Measurements from ENCODE around the gene CKS1B. TPM values are rescaled to one million over a fixed set of nuclear protein-coding genes. Genes with fewer than 3 reads are reported as not detected.

CKS1B gene
- total RNA-seq, 1 donor: 23.2 TPM

- H3K4me1 ChIP-seq (ENCODE audit: insufficient read depth, low read length): no peaks in the 10 kb centered on the region
- H3K79me2 ChIP-seq (ENCODE audit: insufficient read depth, low read length): no peaks in the 10 kb centered on the region
- peaks cover 4% of the 10 kb centered on the region for H3K27me3 ChIP-seq (ENCODE audit: insufficient read depth, low read length)
- no peak overlapping the region for H2AFZ ChIP-seq (ENCODE audit: low read length)
- no peaks in the 10 kb centered on the region for H3K9me3 ChIP-seq (ENCODE audit: low read depth, low read length)
- no peaks in the 10 kb centered on the region for H3K36me3 ChIP-seq (ENCODE audit: insufficient read depth, low read length)
- H3K4me3 ChIP-seq (ENCODE audit: insufficient read depth, low read length): no peak overlapping the region
- H4K20me1 ChIP-seq (ENCODE audit: insufficient read depth, low read length): no peaks in the 10 kb centered on the region
- peak; percentile 48 for DNase-seq (ENCODE audit: insufficient read length, low spot score, missing footprints)
- H3K27ac ChIP-seq (ENCODE audit: low read depth, low read length): no peak overlapping the region
- TF ChIP-seq, protein P1, sequence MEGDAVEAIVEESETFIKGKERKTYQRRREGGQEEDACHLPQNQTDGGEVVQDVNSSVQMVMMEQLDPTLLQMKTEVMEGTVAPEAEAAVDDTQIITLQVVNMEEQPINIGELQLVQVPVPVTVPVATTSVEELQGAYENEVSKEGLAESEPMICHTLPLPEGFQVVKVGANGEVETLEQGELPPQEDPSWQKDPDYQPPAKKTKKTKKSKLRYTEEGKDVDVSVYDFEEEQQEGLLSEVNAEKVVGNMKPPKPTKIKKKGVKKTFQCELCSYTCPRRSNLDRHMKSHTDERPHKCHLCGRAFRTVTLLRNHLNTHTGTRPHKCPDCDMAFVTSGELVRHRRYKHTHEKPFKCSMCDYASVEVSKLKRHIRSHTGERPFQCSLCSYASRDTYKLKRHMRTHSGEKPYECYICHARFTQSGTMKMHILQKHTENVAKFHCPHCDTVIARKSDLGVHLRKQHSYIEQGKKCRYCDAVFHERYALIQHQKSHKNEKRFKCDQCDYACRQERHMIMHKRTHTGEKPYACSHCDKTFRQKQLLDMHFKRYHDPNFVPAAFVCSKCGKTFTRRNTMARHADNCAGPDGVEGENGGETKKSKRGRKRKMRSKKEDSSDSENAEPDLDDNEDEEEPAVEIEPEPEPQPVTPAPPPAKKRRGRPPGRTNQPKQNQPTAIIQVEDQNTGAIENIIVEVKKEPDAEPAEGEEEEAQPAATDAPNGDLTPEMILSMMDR (IDR thresholded peaks at IDR 0.05; ENCODE audit: extremely low read depth, low read depth, low read length): no peak
- no peak overlapping the region for H3K4me2 ChIP-seq (ENCODE audit: insufficient read depth, low read length)
These were observed 26.4 kb upstream of the CKS1B start for GRCh38 chr1:154948079-154948478.

DNA sequence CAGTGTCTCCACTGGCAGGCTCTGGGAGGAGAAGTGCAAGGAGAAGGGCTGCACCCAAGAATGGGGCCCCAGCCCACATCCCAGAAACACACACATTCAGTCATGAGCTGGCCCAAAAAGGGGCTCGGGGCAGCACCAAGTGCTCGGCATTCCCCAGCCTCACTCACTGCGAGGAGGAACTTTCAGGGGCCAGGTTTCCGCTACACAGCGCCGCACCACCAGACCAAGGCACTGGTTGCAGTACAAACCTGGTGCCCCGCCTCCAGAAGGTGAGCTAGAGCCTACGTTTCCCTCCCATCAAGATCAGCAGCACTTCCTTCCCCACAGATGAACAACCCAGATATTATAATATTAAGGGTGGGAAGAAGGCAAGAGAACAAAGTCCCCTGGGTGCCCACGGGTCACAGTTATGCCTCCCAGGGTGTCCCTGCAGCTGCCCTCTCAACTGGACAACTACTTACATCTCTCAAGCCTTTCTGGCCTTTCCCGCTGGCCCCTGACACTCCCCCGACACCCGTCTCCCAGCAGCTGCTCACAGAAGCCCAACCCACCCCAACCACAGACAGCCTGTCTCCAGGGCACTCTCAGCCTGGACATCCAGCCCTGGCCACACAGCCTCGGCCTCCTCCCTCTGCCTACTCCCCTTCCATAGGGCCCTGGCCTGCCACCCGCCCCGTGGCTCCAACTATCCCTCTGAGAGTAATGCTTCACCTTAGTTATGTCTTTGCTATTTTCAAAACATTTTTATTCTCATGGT, 22.4 kb upstream of the CKS1B start:
- Histone ChIP-seq H3K79me2 (ENCODE audit: insufficient read depth, low read length) (peaks cover 3% of the 10 kb centered on the region), H3K4me2 (ENCODE audit: insufficient read depth, low read length) (no peak overlapping the region), H3K4me1 (ENCODE audit: insufficient read depth, low read length) (peaks cover 22% of the 10 kb centered on the region), H3K36me3 (ENCODE audit: insufficient read depth, low read length) (no peaks in the 10 kb centered on the region), H3K27me3 (ENCODE audit: insufficient read depth, low read length) (peaks cover 4% of the 10 kb centered on the region), H3K27ac (ENCODE audit: low read depth, low read length) (no peak overlapping the region), H3K9me3 (ENCODE audit: low read depth, low read length) (no peaks in the 10 kb centered on the region), H3K4me3 (ENCODE audit: insufficient read depth, low read length) (no peak overlapping the region), H2AFZ (ENCODE audit: low read length) (no peak overlapping the region), H4K20me1 (ENCODE audit: insufficient read depth, low read length) (no peaks in the 10 kb centered on the region)
- TF ChIP-seq, protein P1 (IDR thresholded peaks at IDR 0.05; ENCODE audit: extremely low read depth, low read depth, low read length): no peak
- DNase-seq (ENCODE audit: insufficient read length, low spot score, missing footprints): peak; percentile 72

DNA sequence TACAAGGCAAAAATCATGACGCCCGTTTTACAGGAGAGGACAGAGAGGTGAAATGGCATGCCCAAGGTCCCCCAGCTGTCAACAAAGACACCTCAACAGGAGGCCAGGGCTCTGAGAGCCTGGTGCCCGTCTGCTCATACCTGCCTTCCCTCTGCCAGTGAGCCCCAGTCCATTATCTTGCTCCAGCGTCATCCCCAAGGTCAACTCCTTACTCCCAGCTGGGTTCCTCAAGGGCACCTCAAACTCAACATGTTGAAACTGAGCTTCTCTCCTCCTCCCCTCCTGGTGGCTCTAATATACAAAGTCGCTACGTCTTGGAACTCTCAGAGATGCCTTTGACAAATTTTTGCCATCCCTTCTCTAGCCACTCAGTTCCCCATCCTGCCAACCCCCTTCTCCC, 21.8 kb upstream of the CKS1B start:
- Histone ChIP-seq H3K9me3 (ENCODE audit: low read depth, low read length) (no peaks in the 10 kb centered on the region), H3K27me3 (ENCODE audit: insufficient read depth, low read length) (peaks cover 4% of the 10 kb centered on the region), H3K79me2 (ENCODE audit: insufficient read depth, low read length) (peaks cover 3% of the 10 kb centered on the region), H3K4me2 (ENCODE audit: insufficient read depth, low read length) (no peak overlapping the region), H4K20me1 (ENCODE audit: insufficient read depth, low read length) (no peaks in the 10 kb centered on the region), H3K4me3 (ENCODE audit: insufficient read depth, low read length) (no peak overlapping the region), H3K36me3 (ENCODE audit: insufficient read depth, low read length) (no peaks in the 10 kb centered on the region), H3K4me1 (ENCODE audit: insufficient read depth, low read length) (peaks cover 22% of the 10 kb centered on the region), H3K27ac (ENCODE audit: low read depth, low read length) (no peak overlapping the region), H2AFZ (ENCODE audit: low read length) (no peak overlapping the region)
- peak; percentile 69 for DNase-seq (ENCODE audit: insufficient read length, low spot score, missing footprints)
- TF ChIP-seq, protein P1 (IDR thresholded peaks at IDR 0.05; ENCODE audit: extremely low read depth, low read depth, low read length): no peak

DNA sequence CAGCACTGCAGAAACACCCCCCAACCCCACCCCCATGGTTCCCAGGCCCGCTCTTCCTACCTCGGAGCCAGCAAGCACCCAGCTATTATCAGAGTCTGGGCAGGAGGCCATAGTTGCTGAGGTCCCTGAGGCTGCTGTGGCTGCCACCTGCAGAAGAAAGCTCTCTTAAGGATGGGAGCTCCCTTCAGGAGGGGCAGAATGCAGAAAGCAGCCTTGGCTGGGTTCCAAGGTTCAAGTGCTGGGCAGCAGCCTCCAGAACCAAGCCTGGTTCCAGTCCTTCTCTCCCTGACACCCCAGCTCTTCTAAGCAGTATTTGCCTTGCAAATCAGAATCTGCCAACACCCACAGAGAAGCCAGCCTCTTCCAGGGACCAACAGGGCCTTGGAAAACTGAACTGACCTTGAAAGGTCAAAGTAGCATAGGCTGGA, 20.9 kb upstream of the CKS1B start:
- Histone ChIP-seq H4K20me1 (ENCODE audit: insufficient read depth, low read length) (no peaks in the 10 kb centered on the region), H3K4me1 (ENCODE audit: insufficient read depth, low read length) (peaks cover 22% of the 10 kb centered on the region), H3K36me3 (ENCODE audit: insufficient read depth, low read length) (peaks cover 6% of the 10 kb centered on the region), H3K27ac (ENCODE audit: low read depth, low read length) (no peak overlapping the region), H2AFZ (ENCODE audit: low read length) (no peak overlapping the region), H3K4me2 (ENCODE audit: insufficient read depth, low read length) (no peak overlapping the region), H3K79me2 (ENCODE audit: insufficient read depth, low read length) (peaks cover 3% of the 10 kb centered on the region), H3K9me3 (ENCODE audit: low read depth, low read length) (no peaks in the 10 kb centered on the region), H3K4me3 (ENCODE audit: insufficient read depth, low read length) (no peak overlapping the region), H3K27me3 (ENCODE audit: insufficient read depth, low read length) (peaks cover 4% of the 10 kb centered on the region)
- TF ChIP-seq, protein P1 (IDR thresholded peaks at IDR 0.05; ENCODE audit: extremely low read depth, low read depth, low read length): no peak
- peak; percentile 60 for DNase-seq (ENCODE audit: insufficient read length, low spot score, missing footprints)
